ENCODE measurements around the gene EDN1.

EDN1 gene

DNA sequence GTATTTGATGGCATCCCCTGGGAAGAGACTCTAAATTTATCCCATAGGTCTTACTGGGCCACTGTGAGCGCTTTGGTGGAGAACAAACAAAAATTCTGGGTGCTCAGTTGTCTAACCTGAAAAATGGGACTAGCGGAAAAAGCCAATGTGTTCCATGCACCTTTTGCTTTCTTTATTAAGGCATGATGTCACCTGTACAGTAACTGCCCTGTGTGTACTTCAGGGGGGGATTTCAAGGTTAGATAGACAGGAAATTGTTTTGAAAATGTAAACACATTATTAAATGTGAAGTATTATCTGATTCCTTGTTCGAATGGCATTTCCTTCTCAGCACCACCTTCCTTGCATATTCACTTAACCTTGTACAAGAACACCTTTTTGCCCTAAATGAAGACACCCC is 1.2 kb upstream of the EDN1 start:
- 100% methylated on average over 2 of the region's 3 CpGs for WGBS (ENCODE audit: insufficient coverage)
- H3K27me3 ChIP-seq (replicated peaks in 2 of 5; ENCODE audit: control insufficient read depth in 4 of 5, insufficient read depth in 5 of 5, low read length in 4 of 5) = peaks cover 0 to 7% (median 4%) of the 10 kb centered on the region in 5 experiments
- H3K4me1 ChIP-seq (ENCODE audit: control extremely low read depth in 1 of 4, control insufficient read depth in 4 of 4, insufficient read depth in 4 of 4, low read length in 3 of 4) = peaks cover 10 to 43% (median 15%) of the 10 kb centered on the region in 4 experiments
- POLR2A ChIA-PET = no interaction called here
- DNase-seq = no peak
- no peaks in the 10 kb centered on the region for H3K9me3 ChIP-seq (ENCODE audit: control extremely low read depth in 1 of 5, control insufficient read depth in 4 of 5, insufficient read depth in 2 of 5, low read depth in 1 of 5, low read length in 4 of 5)
- H3K27ac ChIP-seq (ENCODE audit: insufficient read depth in 1 of 2, low read depth in 1 of 2, low read length in 2 of 2, poor library complexity in 1 of 2, severe bottlenecking in 2 of 2) = no peak overlapping the region
- CTCF ChIA-PET = interaction anchor here (0.6 to 6.4 kb wide), 16 partner anchors 12 to 704 kb away, joined by 3 to 65 read pairs (median 4); no protein-coding TSS in a partner anchor
- peak overlapping the region in 3 of 7 experiments; percentile 83 to 85 (median 83) for H3K4me3 ChIP-seq (ENCODE audit: control insufficient read depth in 1 of 7, extremely low read depth in 1 of 7, insufficient read depth in 4 of 7, low read depth in 2 of 7, low read length in 6 of 7)
- H3K36me3 ChIP-seq (ENCODE audit: control insufficient read depth in 4 of 4, insufficient read depth in 4 of 4, low read length in 3 of 4) = no peaks in the 10 kb centered on the region

GRCh38 chr6:12289365-12289919 is 719 bp upstream of the EDN1 start:
- Histone ChIP-seq H3K36me3 (ENCODE audit: control insufficient read depth in 4 of 4, insufficient read depth in 4 of 4, low read length in 3 of 4) (no peaks in the 10 kb centered on the region), H3K4me3 (ENCODE audit: control insufficient read depth in 1 of 7, extremely low read depth in 1 of 7, insufficient read depth in 4 of 7, low read depth in 2 of 7, low read length in 6 of 7) (peak overlapping the region in 6 of 7 experiments; percentile 49 to 85 (median 76)), H3K4me1 (ENCODE audit: control extremely low read depth in 1 of 4, control insufficient read depth in 4 of 4, insufficient read depth in 4 of 4, low read length in 3 of 4) (peaks cover 10 to 43% (median 15%) of the 10 kb centered on the region in 4 experiments), H3K9me3 (ENCODE audit: control extremely low read depth in 1 of 5, control insufficient read depth in 4 of 5, insufficient read depth in 2 of 5, low read depth in 1 of 5, low read length in 4 of 5) (no peaks in the 10 kb centered on the region), H3K27ac (ENCODE audit: insufficient read depth in 1 of 2, low read depth in 1 of 2, low read length in 2 of 2, poor library complexity in 1 of 2, severe bottlenecking in 2 of 2) (no peak overlapping the region), H3K27me3 (replicated peaks in 2 of 5; ENCODE audit: control insufficient read depth in 4 of 5, insufficient read depth in 5 of 5, low read length in 4 of 5) (peaks cover 0 to 7% (median 4%) of the 10 kb centered on the region in 5 experiments)
- POLR2A ChIA-PET = no interaction called here
- CTCF ChIA-PET = interaction anchor here (0.6 to 6.4 kb wide), 26 partner anchors 9 to 1117 kb away, joined by 3 to 65 read pairs (median 3); no protein-coding TSS in a partner anchor
- DNase-seq = peak; percentile 61 to 68 (median 67)
- 0% methylated on average over 10 of the region's 13 CpGs for WGBS (ENCODE audit: insufficient coverage)

DNA sequence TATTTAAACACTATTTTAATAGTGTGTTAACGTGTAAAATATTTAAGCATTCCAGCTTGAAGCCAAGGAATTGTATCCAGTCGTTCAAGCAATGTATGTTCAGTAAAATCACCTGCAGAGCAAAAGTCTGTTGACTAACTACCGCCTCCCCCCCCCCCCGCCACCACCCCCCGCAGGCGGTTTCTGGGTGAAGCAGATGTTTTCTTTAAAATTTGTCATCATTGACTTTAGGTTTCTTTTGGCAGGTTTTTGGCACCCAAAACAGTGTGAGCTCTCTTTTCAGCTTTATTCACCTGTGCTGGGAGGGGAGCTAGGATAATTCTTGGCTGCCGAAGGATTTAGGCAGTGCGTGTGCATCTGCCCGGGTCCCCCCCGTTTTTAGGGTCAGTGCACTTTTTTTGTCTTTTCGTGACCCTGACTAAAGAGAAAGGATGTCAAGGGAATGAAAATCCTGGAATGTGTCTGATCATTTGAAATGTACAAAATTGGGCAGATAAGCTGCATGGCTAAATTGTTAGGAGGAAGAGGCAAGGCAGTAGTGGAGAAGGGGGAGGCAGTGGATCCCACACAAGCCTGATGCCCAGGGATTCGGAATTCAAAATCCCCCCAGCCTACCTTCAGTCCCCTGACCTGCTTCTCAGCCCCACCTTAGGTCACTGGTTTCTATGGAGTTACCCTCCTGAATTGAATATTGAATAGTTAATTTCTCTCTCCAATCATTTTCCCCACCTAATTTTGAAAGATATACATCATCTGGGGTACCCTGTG is 1.1 kb downstream of the EDN1 start:
- H3K27me3 ChIP-seq (replicated peaks in 2 of 5; ENCODE audit: control insufficient read depth in 4 of 5, insufficient read depth in 5 of 5, low read length in 4 of 5) = peaks cover 0 to 7% (median 4%) of the 10 kb centered on the region in 5 experiments
- H3K36me3 ChIP-seq (ENCODE audit: control insufficient read depth in 4 of 4, insufficient read depth in 4 of 4, low read length in 3 of 4) = no peaks in the 10 kb centered on the region
- ChIA-PET CTCF (interaction anchor here (0.5 to 6.4 kb wide), 10 partner anchors 12 to 1003 kb away, joined by 3 to 65 read pairs (median 6); no protein-coding TSS in a partner anchor), POLR2A (no interaction called here)
- DNase-seq = peak in 2 of 3 donors; percentile 32 to 39
- peak overlapping the region in 1 of 7 experiments; percentile 85 for H3K4me3 ChIP-seq (ENCODE audit: control insufficient read depth in 1 of 7, extremely low read depth in 1 of 7, insufficient read depth in 4 of 7, low read depth in 2 of 7, low read length in 6 of 7)
- 67% methylated on average over 5 of the region's 12 CpGs for WGBS (ENCODE audit: insufficient coverage)
- H3K4me1 ChIP-seq (ENCODE audit: control extremely low read depth in 1 of 4, control insufficient read depth in 4 of 4, insufficient read depth in 4 of 4, low read length in 3 of 4) = peaks cover 10 to 42% (median 14%) of the 10 kb centered on the region in 4 experiments
- no peaks in the 10 kb centered on the region for H3K9me3 ChIP-seq (ENCODE audit: control extremely low read depth in 1 of 5, control insufficient read depth in 4 of 5, insufficient read depth in 2 of 5, low read depth in 1 of 5, low read length in 4 of 5)
- H3K27ac ChIP-seq (ENCODE audit: insufficient read depth in 1 of 2, low read depth in 1 of 2, low read length in 2 of 2, poor library complexity in 1 of 2, severe bottlenecking in 2 of 2) = no peak overlapping the region

DNA sequence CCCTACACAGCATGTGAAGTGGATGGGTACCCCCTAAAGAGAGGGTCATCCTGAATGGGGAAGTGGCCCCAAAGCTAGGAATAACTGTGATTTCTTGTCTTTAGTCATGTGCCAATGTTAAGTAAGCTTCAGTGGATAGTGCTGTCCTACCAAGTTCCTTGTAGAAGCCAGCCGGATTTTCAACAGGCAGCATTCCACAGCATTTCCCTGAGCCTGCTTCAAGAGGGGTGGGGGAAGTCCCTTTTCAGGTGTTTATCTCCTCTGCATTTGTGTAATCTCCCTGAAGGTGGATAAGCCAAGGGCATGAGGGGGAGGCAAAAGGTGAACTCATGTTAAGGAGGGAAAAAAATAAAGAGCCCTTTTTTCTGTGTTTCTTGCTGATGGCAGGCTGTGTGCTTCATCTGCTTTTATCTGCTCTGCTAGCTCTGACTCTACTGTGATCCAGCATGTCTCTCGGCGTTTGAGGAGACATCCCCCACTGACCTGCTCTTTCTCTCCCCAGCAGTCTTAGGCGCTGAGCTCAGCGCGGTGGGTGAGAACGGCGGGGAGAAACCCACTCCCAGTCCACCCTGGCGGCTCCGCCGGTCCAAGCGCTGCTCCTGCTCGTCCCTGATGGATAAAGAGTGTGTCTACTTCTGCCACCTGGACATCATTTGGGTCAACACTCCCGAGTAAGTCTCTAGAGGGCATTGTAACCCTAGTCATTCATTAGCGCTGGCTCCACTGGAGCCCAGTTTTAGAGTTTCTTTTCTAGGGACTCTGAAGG is 1.9 kb downstream of the EDN1 start:
- ChIA-PET POLR2A (interaction anchor here (0.6 kb wide), 1 partner anchor 1427 kb away, joined by 3 read pairs; no protein-coding TSS in a partner anchor), CTCF (interaction anchor here (1.1 to 6.4 kb wide), 4 partner anchors 15 to 316 kb away, joined by 3 to 65 read pairs (median 4); no protein-coding TSS in a partner anchor)
- H3K4me3 ChIP-seq (ENCODE audit: control insufficient read depth in 1 of 7, extremely low read depth in 1 of 7, insufficient read depth in 4 of 7, low read depth in 2 of 7, low read length in 6 of 7) = peak overlapping the region in 2 of 7 experiments; percentile 11 to 16

GRCh38 chr6:12293235-12293930 is 3.2 kb downstream of the EDN1 start:
- no CpG with 5 or more reads among the region's 4 CpGs for WGBS (ENCODE audit: insufficient coverage)
- no peaks in the 10 kb centered on the region for H3K36me3 ChIP-seq (ENCODE audit: control insufficient read depth in 4 of 4, insufficient read depth in 4 of 4, low read length in 3 of 4)
- H3K27ac ChIP-seq (ENCODE audit: insufficient read depth in 1 of 2, low read depth in 1 of 2, low read length in 2 of 2, poor library complexity in 1 of 2, severe bottlenecking in 2 of 2) = no peak overlapping the region

More for the DNA sequence above, 1.9 kb downstream of the EDN1 start:
- H3K27ac ChIP-seq (ENCODE audit: insufficient read depth in 1 of 2, low read depth in 1 of 2, low read length in 2 of 2, poor library complexity in 1 of 2, severe bottlenecking in 2 of 2) = no peak overlapping the region
- no peaks in the 10 kb centered on the region for H3K36me3 ChIP-seq (ENCODE audit: control insufficient read depth in 4 of 4, insufficient read depth in 4 of 4, low read length in 3 of 4)
- peaks cover 0 to 7% (median 4%) of the 10 kb centered on the region in 5 experiments for H3K27me3 ChIP-seq (replicated peaks in 2 of 5; ENCODE audit: control insufficient read depth in 4 of 5, insufficient read depth in 5 of 5, low read length in 4 of 5)
- 46% methylated on average over 11 of the region's 15 CpGs for WGBS (ENCODE audit: insufficient coverage)
- H3K9me3 ChIP-seq (ENCODE audit: control extremely low read depth in 1 of 5, control insufficient read depth in 4 of 5, insufficient read depth in 2 of 5, low read depth in 1 of 5, low read length in 4 of 5) = no peaks in the 10 kb centered on the region
- DNase-seq = no peak
- H3K4me1 ChIP-seq (ENCODE audit: control extremely low read depth in 1 of 4, control insufficient read depth in 4 of 4, insufficient read depth in 4 of 4, low read length in 3 of 4) = peaks cover 8 to 34% (median 12%) of the 10 kb centered on the region in 4 experiments

More at GRCh38 chr6:12293235-12293930, 3.2 kb downstream of the EDN1 start:
- Histone ChIP-seq H3K4me1 (ENCODE audit: control extremely low read depth in 1 of 4, control insufficient read depth in 4 of 4, insufficient read depth in 4 of 4, low read length in 3 of 4) (peaks cover 8 to 31% (median 12%) of the 10 kb centered on the region in 4 experiments), H3K9me3 (ENCODE audit: control extremely low read depth in 1 of 5, control insufficient read depth in 4 of 5, insufficient read depth in 2 of 5, low read depth in 1 of 5, low read length in 4 of 5) (no peaks in the 10 kb centered on the region), H3K27me3 (replicated peaks in 2 of 5; ENCODE audit: control insufficient read depth in 4 of 5, insufficient read depth in 5 of 5, low read length in 4 of 5) (peaks cover 0 to 7% (median 4%) of the 10 kb centered on the region in 5 experiments), H3K4me3 (ENCODE audit: control insufficient read depth in 1 of 7, extremely low read depth in 1 of 7, insufficient read depth in 4 of 7, low read depth in 2 of 7, low read length in 6 of 7) (no peak overlapping the region)
- DNase-seq = peak in 1 of 3 donors; percentile 38
- ChIA-PET POLR2A (no interaction called here), CTCF (interaction anchor here (1.6 kb wide), 1 partner anchor 312 kb away, joined by 5 read pairs; no protein-coding TSS in a partner anchor)

Measured in common myeloid progenitor, CD34-positive (primary cell).